ENCODE results near the gene TCERG1L.

Gene TCERG1L

DNA sequence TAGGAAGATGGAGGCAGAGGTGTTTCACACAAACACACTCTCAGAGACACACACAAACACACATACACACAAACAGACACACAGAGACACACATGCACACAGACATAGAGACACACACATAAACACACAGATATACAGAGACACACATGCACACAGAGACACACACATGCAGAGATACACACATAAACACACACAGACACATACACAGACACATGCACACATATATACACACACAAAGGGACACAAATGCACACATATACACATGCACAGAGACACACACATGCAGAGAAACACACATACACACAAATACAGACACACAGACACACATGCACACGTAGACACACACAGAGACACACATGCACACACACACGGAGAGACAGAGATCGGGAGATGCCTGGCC, 163.3 kb downstream of the TCERG1L start:
- TF ChIP-seq, protein P1, sequence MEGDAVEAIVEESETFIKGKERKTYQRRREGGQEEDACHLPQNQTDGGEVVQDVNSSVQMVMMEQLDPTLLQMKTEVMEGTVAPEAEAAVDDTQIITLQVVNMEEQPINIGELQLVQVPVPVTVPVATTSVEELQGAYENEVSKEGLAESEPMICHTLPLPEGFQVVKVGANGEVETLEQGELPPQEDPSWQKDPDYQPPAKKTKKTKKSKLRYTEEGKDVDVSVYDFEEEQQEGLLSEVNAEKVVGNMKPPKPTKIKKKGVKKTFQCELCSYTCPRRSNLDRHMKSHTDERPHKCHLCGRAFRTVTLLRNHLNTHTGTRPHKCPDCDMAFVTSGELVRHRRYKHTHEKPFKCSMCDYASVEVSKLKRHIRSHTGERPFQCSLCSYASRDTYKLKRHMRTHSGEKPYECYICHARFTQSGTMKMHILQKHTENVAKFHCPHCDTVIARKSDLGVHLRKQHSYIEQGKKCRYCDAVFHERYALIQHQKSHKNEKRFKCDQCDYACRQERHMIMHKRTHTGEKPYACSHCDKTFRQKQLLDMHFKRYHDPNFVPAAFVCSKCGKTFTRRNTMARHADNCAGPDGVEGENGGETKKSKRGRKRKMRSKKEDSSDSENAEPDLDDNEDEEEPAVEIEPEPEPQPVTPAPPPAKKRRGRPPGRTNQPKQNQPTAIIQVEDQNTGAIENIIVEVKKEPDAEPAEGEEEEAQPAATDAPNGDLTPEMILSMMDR (IDR thresholded peaks at IDR 0.05; ENCODE audit: insufficient read depth, low read length, missing control alignments): no peak
- POLR2A ChIA-PET: no interaction called here
- DNase-seq (ENCODE audit: low read depth, low spot score): no peak
- no peak overlapping the region for H3K4me3 ChIP-seq (ENCODE audit: low read depth, low read length)
- CTCF ChIA-PET: no interaction called here

DNA sequence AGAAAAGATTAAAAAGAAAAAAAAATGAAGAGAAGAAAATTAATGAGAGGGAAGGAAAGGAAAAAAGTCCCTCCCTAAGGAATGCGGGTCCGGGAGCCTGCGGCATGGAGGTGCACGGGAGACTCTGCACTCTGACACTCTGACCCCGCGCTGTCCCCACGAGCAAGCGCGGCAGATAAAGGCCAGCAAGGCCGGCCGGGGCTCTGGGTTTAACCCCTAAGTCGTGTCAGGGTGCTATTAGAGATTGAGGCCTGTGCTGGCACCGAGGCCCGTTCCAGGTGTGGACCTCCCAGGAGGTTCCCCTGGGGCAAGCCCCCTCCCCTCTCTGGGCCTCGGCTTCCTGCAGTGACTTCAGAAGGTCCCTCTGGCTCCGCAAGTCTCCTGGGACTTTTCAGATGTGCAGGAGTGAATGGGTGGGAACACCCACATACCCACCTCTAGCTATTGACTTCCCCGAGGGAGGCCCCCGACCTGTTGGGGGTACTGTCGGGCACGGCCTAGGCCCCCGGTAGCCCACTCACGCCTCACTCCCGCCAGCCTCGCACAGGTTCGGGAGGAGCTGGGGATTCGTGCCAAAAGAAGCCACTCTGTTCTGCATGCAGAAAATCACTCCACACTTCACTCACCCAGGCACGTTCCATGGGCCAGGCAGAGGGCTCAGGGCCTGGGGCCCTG, 164.1 kb downstream of the TCERG1L start:
- ChIA-PET CTCF (no interaction called here), POLR2A (no interaction called here)
- DNase-seq (ENCODE audit: low read depth, low spot score): no peak
- no peak overlapping the region for H3K4me3 ChIP-seq (ENCODE audit: low read depth, low read length)
- TF ChIP-seq, protein P1 (IDR thresholded peaks at IDR 0.05; ENCODE audit: insufficient read depth, low read length, missing control alignments): no peak

DNA sequence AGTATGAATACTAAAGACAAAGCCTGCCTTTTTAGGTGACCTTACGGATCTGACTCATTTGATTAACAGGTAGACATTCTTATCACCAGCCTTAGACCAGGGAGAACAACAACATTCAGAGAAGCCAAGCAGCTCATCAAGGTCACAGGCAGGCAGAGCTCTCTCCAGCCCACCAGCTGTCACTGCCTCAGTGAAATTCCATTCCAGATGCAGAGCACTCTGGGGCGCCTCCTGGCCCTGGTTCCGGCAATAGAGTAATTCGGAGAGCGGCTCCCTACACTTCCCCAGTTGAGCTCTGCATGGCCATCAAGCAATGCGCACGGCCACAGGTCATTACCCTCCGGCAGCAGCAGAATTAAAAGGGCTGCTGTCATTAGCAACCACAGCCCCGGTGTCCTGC, 164.7 kb downstream of the TCERG1L start:
- no peak overlapping the region for H3K4me3 ChIP-seq (ENCODE audit: low read depth, low read length)
- DNase-seq (ENCODE audit: low read depth, low spot score): no peak
- TF ChIP-seq, protein P1 (IDR thresholded peaks at IDR 0.05; ENCODE audit: insufficient read depth, low read length, missing control alignments): no peak
- ChIA-PET CTCF (no interaction called here), POLR2A (no interaction called here)

DNA sequence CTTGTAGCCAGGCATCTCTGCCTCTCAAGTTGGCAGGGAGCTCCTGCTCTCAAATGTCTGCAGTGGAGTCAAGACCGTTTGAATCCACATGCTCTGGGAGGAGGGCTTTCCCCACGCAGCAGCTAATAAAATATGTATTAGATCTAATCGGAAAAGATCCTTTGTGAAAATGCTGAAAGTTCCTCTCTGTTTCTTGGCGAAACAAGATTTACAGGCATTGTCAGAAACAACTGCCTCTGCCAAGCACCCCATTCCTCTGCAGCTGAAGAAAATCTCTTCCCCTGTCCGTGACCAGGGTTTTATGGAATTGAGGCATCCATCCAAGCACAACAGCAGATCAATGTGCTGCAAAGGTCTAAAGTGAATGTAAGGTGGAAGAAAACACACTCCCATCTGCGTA, 165.8 kb downstream of the TCERG1L start:
- DNase-seq (ENCODE audit: low read depth, low spot score): no peak
- CTCF ChIA-PET: no interaction called here
- POLR2A ChIA-PET: no interaction called here
- H3K4me3 ChIP-seq (ENCODE audit: low read depth, low read length): no peak overlapping the region
- TF ChIP-seq, protein P1 (IDR thresholded peaks at IDR 0.05; ENCODE audit: insufficient read depth, low read length, missing control alignments): no peak

DNA sequence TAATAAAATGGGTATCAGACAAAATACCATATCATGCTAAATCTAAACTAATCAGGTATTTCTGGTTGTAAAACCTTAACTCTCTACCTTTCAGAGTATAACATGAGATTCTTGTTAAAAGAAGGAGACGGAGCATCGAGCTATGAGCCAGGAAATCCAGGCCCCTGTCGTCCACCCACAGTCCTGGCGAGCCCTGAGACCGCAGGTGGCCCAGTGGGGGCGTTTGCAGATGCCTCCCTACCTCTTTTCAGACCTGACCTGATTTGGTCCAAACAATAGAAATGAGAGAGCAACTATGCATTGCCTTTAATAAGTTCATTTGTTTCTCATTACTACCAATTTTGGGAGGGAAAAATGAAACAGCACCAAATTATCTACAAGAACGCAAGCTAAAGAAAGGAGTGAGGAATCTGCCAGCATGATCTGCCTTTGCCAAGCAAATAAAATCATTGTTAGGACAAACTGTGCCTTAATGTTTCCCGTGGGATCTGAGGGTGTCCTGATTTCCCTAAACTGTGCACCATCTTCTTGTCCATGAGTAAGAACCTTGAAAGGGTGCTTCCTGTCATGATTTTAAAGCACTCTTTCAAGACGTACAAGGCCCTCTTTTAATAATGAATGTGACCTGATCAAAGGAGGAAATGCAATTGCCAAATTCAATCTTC, 166.7 kb downstream of the TCERG1L start:
- ChIA-PET CTCF (no interaction called here), POLR2A (no interaction called here)
- no peak overlapping the region for H3K4me3 ChIP-seq (ENCODE audit: low read depth, low read length)
- TF ChIP-seq, protein P1 (IDR thresholded peaks at IDR 0.05; ENCODE audit: insufficient read depth, low read length, missing control alignments): no peak
- no peak for DNase-seq (ENCODE audit: low read depth, low spot score)

DNA sequence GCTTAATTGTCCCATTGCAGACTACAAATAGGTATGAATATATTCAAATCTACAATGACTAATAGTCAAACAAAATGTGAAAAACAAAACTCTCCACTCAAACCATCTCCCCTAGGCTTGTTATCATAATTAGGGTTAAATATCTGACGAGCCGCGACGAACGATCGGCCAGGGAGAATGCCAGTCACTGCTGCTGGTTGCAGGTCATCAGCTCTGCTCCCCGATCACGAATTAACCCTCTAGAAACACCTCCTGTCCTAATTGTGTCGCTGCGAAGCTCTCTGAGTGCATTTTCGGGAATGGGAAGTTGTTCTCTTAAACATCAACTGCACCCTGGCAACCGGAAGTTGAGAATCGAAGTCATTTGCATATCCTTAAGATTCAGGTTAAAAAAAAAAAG, 167.3 kb downstream of the TCERG1L start:
- H3K4me3 ChIP-seq (ENCODE audit: low read depth, low read length): no peak overlapping the region
- POLR2A ChIA-PET: no interaction called here
- CTCF ChIA-PET: no interaction called here
- DNase-seq (ENCODE audit: low read depth, low spot score): no peak
- TF ChIP-seq, protein P1 (IDR thresholded peaks at IDR 0.05; ENCODE audit: insufficient read depth, low read length, missing control alignments): no peak

Measured in AG04449 (cell line).